ENCODE measurements around the gene FTL. TPM values are rescaled to one million over a fixed set of nuclear protein-coding genes. Genes with fewer than 3 reads are reported as not detected.

FTL gene
- total RNA-seq, 1 donor from 2014 or later, result 908 TPM

DNA sequence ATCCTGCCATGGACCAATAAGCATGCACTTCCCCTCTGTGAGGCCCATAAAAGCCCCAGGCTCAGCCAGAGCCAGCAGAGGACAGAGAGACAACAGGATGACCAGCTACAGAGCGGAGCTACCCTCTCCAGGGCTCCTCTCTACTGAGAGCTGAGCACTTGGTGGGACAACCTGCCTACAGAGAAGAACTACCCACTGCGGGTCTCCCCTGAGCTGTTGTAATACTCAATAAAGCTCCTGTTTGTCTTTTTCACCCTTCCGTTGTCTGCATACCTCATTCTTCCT, 17.9 kb upstream of the FTL start:
- TF ChIP-seq, protein P1, sequence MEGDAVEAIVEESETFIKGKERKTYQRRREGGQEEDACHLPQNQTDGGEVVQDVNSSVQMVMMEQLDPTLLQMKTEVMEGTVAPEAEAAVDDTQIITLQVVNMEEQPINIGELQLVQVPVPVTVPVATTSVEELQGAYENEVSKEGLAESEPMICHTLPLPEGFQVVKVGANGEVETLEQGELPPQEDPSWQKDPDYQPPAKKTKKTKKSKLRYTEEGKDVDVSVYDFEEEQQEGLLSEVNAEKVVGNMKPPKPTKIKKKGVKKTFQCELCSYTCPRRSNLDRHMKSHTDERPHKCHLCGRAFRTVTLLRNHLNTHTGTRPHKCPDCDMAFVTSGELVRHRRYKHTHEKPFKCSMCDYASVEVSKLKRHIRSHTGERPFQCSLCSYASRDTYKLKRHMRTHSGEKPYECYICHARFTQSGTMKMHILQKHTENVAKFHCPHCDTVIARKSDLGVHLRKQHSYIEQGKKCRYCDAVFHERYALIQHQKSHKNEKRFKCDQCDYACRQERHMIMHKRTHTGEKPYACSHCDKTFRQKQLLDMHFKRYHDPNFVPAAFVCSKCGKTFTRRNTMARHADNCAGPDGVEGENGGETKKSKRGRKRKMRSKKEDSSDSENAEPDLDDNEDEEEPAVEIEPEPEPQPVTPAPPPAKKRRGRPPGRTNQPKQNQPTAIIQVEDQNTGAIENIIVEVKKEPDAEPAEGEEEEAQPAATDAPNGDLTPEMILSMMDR (conservative IDR thresholded peaks at IDR 0.05), result no peak
- Mint-ChIP-seq H3K36me3 (ENCODE audit: low read depth) (no peaks in the 10 kb centered on the region), H3K4me3 (no peak overlapping the region), H3K9me3 (peaks cover 2% of the 10 kb centered on the region), H3K27me3 (ENCODE audit: low read depth) (no peaks in the 10 kb centered on the region), H3K27ac (ENCODE audit: unreplicated experiment) (no peak overlapping the region), H3K4me1 (no peaks in the 10 kb centered on the region)
- no peak for DNase-seq (ENCODE audit: low read depth, low spot score)

GRCh38 chr19:48950159-48950558, 14.9 kb upstream of the FTL start:
- H3K27me3 Mint-ChIP-seq (ENCODE audit: low read depth), result no peaks in the 10 kb centered on the region
- H3K9me3 Mint-ChIP-seq, result peaks cover 2% of the 10 kb centered on the region
- TF ChIP-seq, protein P1 (conservative IDR thresholded peaks at IDR 0.05), result no peak
- H3K27ac Mint-ChIP-seq (ENCODE audit: unreplicated experiment), result no peak overlapping the region
- H3K4me3 Mint-ChIP-seq, result peak overlapping the region; percentile 23
- no peak for DNase-seq (ENCODE audit: low read depth, low spot score)
- no peaks in the 10 kb centered on the region for H3K36me3 Mint-ChIP-seq (ENCODE audit: low read depth)
- H3K4me1 Mint-ChIP-seq, result peaks cover 5% of the 10 kb centered on the region

- H3K4me3 Mint-ChIP-seq, result no peak overlapping the region
- no peak overlapping the region for H3K27ac Mint-ChIP-seq (ENCODE audit: unreplicated experiment)
- no peak for DNase-seq (ENCODE audit: low read depth, low spot score)
Observed at GRCh38 chr19:48950830-48951519, 14.1 kb upstream of the FTL start.

GRCh38 chr19:48953141-48953540, 12.0 kb upstream of the FTL start:
- H3K36me3 Mint-ChIP-seq (ENCODE audit: low read depth), result peaks cover 8% of the 10 kb centered on the region
- peak overlapping the region; percentile 10 for H3K4me3 Mint-ChIP-seq
- TF ChIP-seq, protein P1 (conservative IDR thresholded peaks at IDR 0.05), result no peak
- DNase-seq (ENCODE audit: low read depth, low spot score), result no peak
- peaks cover 2% of the 10 kb centered on the region for H3K9me3 Mint-ChIP-seq
- H3K4me1 Mint-ChIP-seq, result peaks cover 22% of the 10 kb centered on the region
- no peak overlapping the region for H3K27ac Mint-ChIP-seq (ENCODE audit: unreplicated experiment)
- H3K27me3 Mint-ChIP-seq (ENCODE audit: low read depth), result no peaks in the 10 kb centered on the region

More at GRCh38 chr19:48950830-48951519, 14.1 kb upstream of the FTL start:
- peaks cover 13% of the 10 kb centered on the region for H3K4me1 Mint-ChIP-seq
- TF ChIP-seq, protein P1 (conservative IDR thresholded peaks at IDR 0.05), result no peak
- no peaks in the 10 kb centered on the region for H3K27me3 Mint-ChIP-seq (ENCODE audit: low read depth)
- no peaks in the 10 kb centered on the region for H3K36me3 Mint-ChIP-seq (ENCODE audit: low read depth)
- peaks cover 2% of the 10 kb centered on the region for H3K9me3 Mint-ChIP-seq

- Mint-ChIP-seq H3K4me1 (peaks cover 22% of the 10 kb centered on the region), H3K36me3 (ENCODE audit: low read depth) (peaks cover 11% of the 10 kb centered on the region), H3K9me3 (no peaks in the 10 kb centered on the region), H3K4me3 (peak overlapping the region; percentile 86), H3K27ac (ENCODE audit: unreplicated experiment) (peak overlapping the region; percentile 87), H3K27me3 (ENCODE audit: low read depth) (no peaks in the 10 kb centered on the region)
- TF ChIP-seq, protein P1 (conservative IDR thresholded peaks at IDR 0.05), result no peak
- no peak for DNase-seq (ENCODE audit: low read depth, low spot score)
Observed at GRCh38 chr19:48953990-48954594, 11.0 kb upstream of the FTL start.
